Keratinocyte (primary cell): ENCODE measurements around the gene ZNF594. TPM values are rescaled to one million over a fixed set of nuclear protein-coding genes. Genes with fewer than 3 reads are reported as not detected.
A peak's percentile ranks its signal among the peaks of the same experiment; 100 is the strongest.
"Not testable (repeated sequence)": the region's sequence is repeated elsewhere in the genome, so short reads cannot be mapped to it uniquely, and the experiment has no call there.

ENCODE experiments used
- DNase-seq: peaks from one replicate; pipeline ENCODE4 v3.0.0-alpha.2; 2011; ENCODE audit warnings: low read depth, missing footprints, low spot score
- FAIRE-seq: peaks from 2 replicates; lab custom pipeline; 2011; peaks lifted over from hg19 to GRCh38; lab: Jason Lieb, UNC
- H2AFZ ChIP-seq: 2 replicates; pipeline ENCODE4 v1.6.0; 2012; ENCODE audit warnings: low read length, control low read depth, inconsistent platforms; ENCODE audit not compliant: control insufficient read depth
- H3K27ac ChIP-seq: 2 replicates; pipeline ENCODE4 v1.5.1; 2011; ENCODE audit warnings: low read length; ENCODE audit not compliant: control insufficient read depth, insufficient read depth
- H3K27me3 ChIP-seq: 3 replicates; pipeline ENCODE4 v1.6.0; 2011; ENCODE audit warnings: low read length; ENCODE audit not compliant: control insufficient read depth, insufficient read depth; ENCODE audit errors: extremely low read depth
- H3K36me3 ChIP-seq, 2 experiments: 2 replicates in 1 of 2; 3 replicates in 1 of 2; pipeline ENCODE4 v1.5.1; 2011; ENCODE audit warnings: low read length in 2 of 2, mild to moderate bottlenecking in 1 of 2; ENCODE audit not compliant: control insufficient read depth in 2 of 2, insufficient read depth in 2 of 2; ENCODE audit errors: extremely low read depth in 1 of 2
- H3K4me1 ChIP-seq: 3 replicates; pipeline ENCODE4 v1.5.1; 2011; ENCODE audit warnings: low read length; ENCODE audit not compliant: control insufficient read depth, insufficient read depth; ENCODE audit errors: extremely low read depth
- H3K4me2 ChIP-seq: 3 replicates; pipeline ENCODE4 v1.6.0; 2011; ENCODE audit warnings: low read depth, low read length; ENCODE audit not compliant: control insufficient read depth, insufficient read depth; ENCODE audit errors: extremely low read depth
- H3K4me3 ChIP-seq, 3 experiments: fragments of 200-600 bp in 1 of 3; sonication (generic) in 1 of 3; 2 replicates in 2 of 3; 3 replicates in 1 of 3; pipeline ENCODE4 v1.5.1; 2011 to 2016; ENCODE audit warnings: low read length in 3 of 3, mild to moderate bottlenecking in 3 of 3, control low read depth in 2 of 3, inconsistent platforms in 1 of 3, low read depth in 1 of 3, mixed read lengths in 1 of 3, mixed run types in 1 of 3, moderate library complexity in 1 of 3; ENCODE audit not compliant: control insufficient read depth in 2 of 3, insufficient read depth in 2 of 3; ENCODE audit errors: extremely low read depth in 1 of 3
- H3K79me2 ChIP-seq: 2 replicates; pipeline ENCODE4 v1.6.0; 2012; ENCODE audit warnings: low read length; ENCODE audit not compliant: control insufficient read depth, insufficient read depth
- H3K9ac ChIP-seq: 3 replicates; pipeline ENCODE4 v1.6.0; 2011; ENCODE audit warnings: low read length; ENCODE audit not compliant: control insufficient read depth, insufficient read depth; ENCODE audit errors: extremely low read depth
- H3K9me1 ChIP-seq: 3 replicates; pipeline ENCODE4 v1.6.0; 2011; ENCODE audit warnings: low read length; ENCODE audit not compliant: control insufficient read depth, insufficient read depth; ENCODE audit errors: extremely low read depth
- H3K9me3 ChIP-seq: 2 replicates; pipeline ENCODE4 v1.5.1; 2012; ENCODE audit warnings: low read depth, low read length; ENCODE audit not compliant: control insufficient read depth
- H4K20me1 ChIP-seq: 3 replicates; pipeline ENCODE4 v1.6.0; 2011; ENCODE audit warnings: low read length; ENCODE audit not compliant: control insufficient read depth, insufficient read depth; ENCODE audit errors: extremely low read depth
- EZH2 ChIP-seq: IDR thresholded peaks from one replicate; pipeline ENCODE4 v1.6.1; 2012; ENCODE audit warnings: inconsistent platforms, mild to moderate bottlenecking, low read length, moderate library complexity
- dilution Hi-C: fragments of 300-500 bp; cut with MboI; formaldehyde crosslinking; loops from one replicate; pipeline ENCODE4 v1.7.0; 2020; ENCODE audit warnings: low sequenced_read_pairs; ENCODE audit not compliant: extremely low pct_ligation_motif_present
- polyA minus RNA-seq, 3 experiments: library from RNA; depleted of rRNA, polyadenylated mRNA; stranded (reverse); fragments of >200 nt; gene quantifications; 1 replicate in 1 of 3; 2 replicates in 1 of 3; 3 replicates in 1 of 3; pipeline ENCODE4 v1.2.3, GENCODE V29; 2011
- polyA plus RNA-seq, 5 experiments: library from polyadenylated mRNA; depleted of rRNA in 3 of 5; stranded (reverse) in 3 of 5; stranded (forward) in 1 of 5; unstranded in 1 of 5; fragments of >200 nt; gene quantifications; 1 replicate in 1 of 5; 2 replicates in 3 of 5; 3 replicates in 1 of 5; pipeline versions ENCODE4 v1.2.1 to v1.2.3, GENCODE V29; 2011 to 2012; ENCODE audit warnings: missing spikeins in 2 of 5, low read depth in 1 of 5, low replicate concordance in 1 of 5
- TF ChIP-seq, protein P1 (sequence below), 3 experiments: IDR thresholded peaks in 1 of 3; conservative IDR thresholded peaks in 1 of 3; optimal IDR thresholded peaks in 1 of 3; 2 replicates in 2 of 3; 3 replicates in 1 of 3; pipeline versions ENCODE3 to v1.5.1; 2011; ENCODE audit warnings: low read length in 3 of 3, mild to moderate bottlenecking in 3 of 3, moderate library complexity in 2 of 3, control low read depth in 1 of 3, inconsistent platforms in 1 of 3; ENCODE audit not compliant: insufficient read depth in 2 of 3; ENCODE audit errors: extremely low read depth in 1 of 3

ZNF594 gene
- 0.67 to 2.1 TPM (median 1.7 TPM) in 3 replicates for polyA plus RNA-seq
- 0.24 TPM for polyA plus RNA-seq (2011; ENCODE audit: low read depth)
- 0.31 and 0.57 TPM in 2 replicates for polyA plus RNA-seq (2011; cell fraction: cytosol; rRNA removed)
- 5.3 TPM in 2 replicates for polyA plus RNA-seq (2011; cell fraction: nucleus; rRNA removed)
- 0.49 and 1.0 TPM in 2 replicates for polyA plus RNA-seq (2012; ENCODE audit: low replicate concordance)
- polyA minus RNA-seq: 0.36 to 2.4 TPM (median 1.2 TPM) in 3 replicates
- polyA minus RNA-seq (2011; cell fraction: cytosol; rRNA and poly(A)+ RNA removed): 2.7 TPM
- polyA minus RNA-seq (2011; cell fraction: nucleus; rRNA and poly(A)+ RNA removed): 3.1 and 5.2 TPM in 2 replicates

DNA sequence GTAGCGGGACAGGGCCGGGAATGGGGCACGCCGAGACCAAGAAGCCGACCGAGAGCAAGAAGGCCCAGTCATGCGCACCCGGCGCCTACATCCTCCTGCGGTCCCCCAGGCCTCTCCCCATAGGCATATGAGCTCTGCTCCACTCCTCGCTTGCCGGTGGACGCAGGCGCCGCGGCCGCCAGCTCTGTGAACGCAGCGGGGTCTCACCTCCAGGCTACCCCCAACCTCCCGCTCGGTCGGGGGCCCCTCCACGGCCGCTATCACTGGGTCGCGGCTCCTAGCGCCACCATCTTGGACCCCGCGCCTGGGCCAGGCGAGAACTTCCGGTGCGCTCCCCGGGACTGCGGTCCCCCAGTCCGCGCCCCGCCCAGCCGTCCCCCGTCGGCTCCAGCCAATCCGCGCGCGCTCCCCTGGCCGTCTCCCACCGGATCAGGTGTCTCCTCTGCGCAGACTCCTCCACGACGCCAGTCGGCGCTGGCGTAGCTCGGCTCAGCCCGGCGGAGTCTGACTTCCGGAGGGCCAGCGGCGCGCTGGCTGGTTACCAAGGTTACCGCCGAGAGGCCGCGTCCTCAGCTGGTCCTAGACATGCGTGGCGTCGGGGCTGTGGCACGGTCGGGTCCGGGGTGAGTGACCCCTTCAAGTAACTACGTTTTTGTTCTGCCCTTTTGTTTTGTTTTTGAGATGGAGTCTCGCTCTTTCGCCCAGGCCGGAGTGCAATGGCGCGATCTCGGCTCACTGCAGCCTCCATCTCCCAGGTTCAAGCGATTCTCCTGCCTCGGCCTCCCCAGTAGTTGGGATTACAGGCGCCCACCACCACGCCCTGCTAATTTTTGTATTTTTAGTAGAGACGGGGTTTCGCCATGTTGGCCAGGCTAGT, at the start of gene ZNF594:
TSS of gene ZNF594 (minus strand) at position 328 of the 877 bp plus-strand sequence. CDS start 7,612 bp downstream, outside the sequence.
- Histone ChIP-seq H3K27ac (peak within 1 kb of the TSS; percentile 69), H3K27me3 (no peaks in the 10 kb centered on the region), H3K79me2 (peaks cover 8% of the 10 kb centered on the region), H2AFZ (peak within 1 kb of the TSS; percentile 92), H3K4me1 (peaks cover 6% of the 10 kb centered on the region), H3K36me3 (peaks cover 0 to 3% of the 10 kb centered on the region in 2 experiments), H3K4me2 (peak within 1 kb of the TSS; percentile 96), H4K20me1 (no peaks in the 10 kb centered on the region), H3K9me1 (no peaks in the 10 kb centered on the region), H3K9ac (peak within 1 kb of the TSS; percentile 82), H3K4me3 (peak within 1 kb of the TSS; percentile 88 to 95 (median 88)), H3K9me3 (peaks cover 1% of the 10 kb centered on the region)
- DNase-seq (peak; percentile 61), FAIRE-seq (no peak)
- dilution Hi-C loops: no loop called here
- TF ChIP-seq, protein P1, sequence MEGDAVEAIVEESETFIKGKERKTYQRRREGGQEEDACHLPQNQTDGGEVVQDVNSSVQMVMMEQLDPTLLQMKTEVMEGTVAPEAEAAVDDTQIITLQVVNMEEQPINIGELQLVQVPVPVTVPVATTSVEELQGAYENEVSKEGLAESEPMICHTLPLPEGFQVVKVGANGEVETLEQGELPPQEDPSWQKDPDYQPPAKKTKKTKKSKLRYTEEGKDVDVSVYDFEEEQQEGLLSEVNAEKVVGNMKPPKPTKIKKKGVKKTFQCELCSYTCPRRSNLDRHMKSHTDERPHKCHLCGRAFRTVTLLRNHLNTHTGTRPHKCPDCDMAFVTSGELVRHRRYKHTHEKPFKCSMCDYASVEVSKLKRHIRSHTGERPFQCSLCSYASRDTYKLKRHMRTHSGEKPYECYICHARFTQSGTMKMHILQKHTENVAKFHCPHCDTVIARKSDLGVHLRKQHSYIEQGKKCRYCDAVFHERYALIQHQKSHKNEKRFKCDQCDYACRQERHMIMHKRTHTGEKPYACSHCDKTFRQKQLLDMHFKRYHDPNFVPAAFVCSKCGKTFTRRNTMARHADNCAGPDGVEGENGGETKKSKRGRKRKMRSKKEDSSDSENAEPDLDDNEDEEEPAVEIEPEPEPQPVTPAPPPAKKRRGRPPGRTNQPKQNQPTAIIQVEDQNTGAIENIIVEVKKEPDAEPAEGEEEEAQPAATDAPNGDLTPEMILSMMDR (optimal IDR thresholded peaks at IDR 0.05 in 1 of 3, IDR thresholded peaks at IDR 0.05 in 1 of 3, conservative IDR thresholded peaks at IDR 0.05 in 1 of 3; ENCODE audit: extremely low read depth in 1 of 3, insufficient read depth in 2 of 3, low read length in 3 of 3): peak; percentile 65 to 94 (median 87)
- no peak for TF ChIP-seq EZH2

DNA sequence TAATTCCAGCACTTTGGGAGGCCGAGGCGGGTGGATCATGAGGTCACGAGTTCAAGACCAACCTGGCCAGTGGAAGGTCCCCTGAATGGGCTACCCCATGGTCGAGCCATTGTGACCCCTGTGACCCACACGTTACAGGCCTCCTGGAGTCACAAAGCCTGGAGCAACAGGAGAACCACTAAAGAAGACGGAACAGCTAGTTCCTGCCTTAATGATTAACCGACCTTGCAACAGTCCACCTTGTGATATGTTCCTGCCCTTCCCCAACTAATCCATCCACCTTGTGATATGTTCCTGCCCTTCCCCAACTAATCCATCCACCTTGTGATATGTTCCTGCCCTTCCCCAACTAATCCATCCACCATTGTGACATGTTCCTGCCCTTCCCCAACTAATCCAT, 48.1 kb upstream of the ZNF594 start:
- FAIRE-seq, H2AFZ ChIP-seq, H4K20me1 ChIP-seq, DNase-seq, H3K27me3 ChIP-seq, H3K4me2 ChIP-seq, H3K27ac ChIP-seq, H3K9me1 ChIP-seq, H3K4me3 ChIP-seq, dilution Hi-C loops, H3K9me3 ChIP-seq, H3K79me2 ChIP-seq, H3K36me3 ChIP-seq, H3K9ac ChIP-seq: not testable (repeated sequence)
- peaks cover 11% of the 10 kb centered on the region for H3K4me1 ChIP-seq
